HUES6 (cell line): Measurements from ENCODE around the gene TAMALIN.
"Not testable (repeated sequence)": the region's sequence is repeated elsewhere in the genome, so short reads cannot be mapped to it uniquely, and the experiment has no call there.

ENCODE experiments used
- H3K27ac ChIP-seq: 2 replicates; pipeline ENCODE4 v1.7.0; 2013; ENCODE audit warnings: low read depth, mild to moderate bottlenecking, low read length, inconsistent platforms
- H3K27me3 ChIP-seq: 2 replicates; pipeline ENCODE4 v1.6.1; 2013; ENCODE audit warnings: low read length; ENCODE audit not compliant: control insufficient read depth, insufficient read depth
- H3K36me3 ChIP-seq: 2 replicates; pipeline ENCODE4 v1.6.1; 2013; ENCODE audit warnings: low read length; ENCODE audit not compliant: control insufficient read depth, insufficient read depth
- H3K4me1 ChIP-seq: 2 replicates; pipeline ENCODE4 v1.6.1; 2013; ENCODE audit warnings: low read length; ENCODE audit not compliant: control insufficient read depth, insufficient read depth
- H3K4me3 ChIP-seq: 2 replicates; pipeline ENCODE4 v1.5.1; 2013; ENCODE audit warnings: low read depth, low read length
- H3K9ac ChIP-seq: one replicate; pipeline ENCODE4 v1.6.1; 2013; ENCODE audit warnings: mild to moderate bottlenecking, low read length
- H3K9me3 ChIP-seq: 2 replicates; pipeline ENCODE4 v1.6.1; 2013; ENCODE audit warnings: low read depth, low read length; ENCODE audit not compliant: control insufficient read depth, insufficient read depth

The TAMALIN gene

DNA sequence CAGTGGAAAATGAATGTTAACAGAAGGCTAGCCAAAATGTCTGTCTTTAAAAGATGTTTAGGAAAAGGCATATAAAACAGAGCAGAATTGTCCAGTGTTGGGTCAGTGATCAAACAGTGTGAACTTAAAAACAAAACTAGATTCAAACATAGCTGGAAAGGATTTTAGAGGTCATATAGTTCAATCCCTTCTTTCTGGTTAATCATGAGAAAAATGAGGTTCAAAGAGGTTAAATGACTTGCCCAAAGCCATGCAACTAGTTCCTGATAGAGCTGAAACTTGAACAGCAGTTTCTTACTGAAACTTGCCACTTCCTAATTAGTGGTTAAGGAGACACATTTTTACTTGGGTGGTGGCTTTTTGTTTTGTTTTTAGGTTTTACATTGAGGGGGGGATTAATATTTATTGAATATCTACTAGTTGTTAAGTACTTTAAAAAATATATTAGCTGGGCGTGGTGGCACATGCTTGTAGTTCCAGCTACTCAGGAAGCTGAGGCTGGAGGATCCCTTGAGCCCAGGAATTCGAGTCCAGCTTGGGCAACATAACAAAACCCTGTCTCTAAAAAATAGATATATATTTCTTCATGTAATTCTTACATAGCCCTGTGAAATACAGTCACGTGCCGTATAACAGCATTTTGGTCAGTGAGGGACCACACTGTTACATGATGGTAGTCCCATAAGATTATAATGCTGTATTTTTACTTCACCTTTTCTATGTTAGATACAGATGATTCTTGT, 34.9 kb upstream of the TAMALIN start:
- Histone ChIP-seq H3K9ac (no peak overlapping the region), H3K4me3 (no peak overlapping the region)

GRCh38 chr12:51972422-51972812, 34.3 kb upstream of the TAMALIN start:
- no peaks in the 10 kb centered on the region for H3K27me3 ChIP-seq
- peaks cover 35% of the 10 kb centered on the region for H3K4me1 ChIP-seq
- no peak overlapping the region for H3K9ac ChIP-seq
- H3K4me3 ChIP-seq: no peak overlapping the region
- H3K27ac ChIP-seq: no peak overlapping the region
- H3K36me3 ChIP-seq: peaks cover 20% of the 10 kb centered on the region
- H3K9me3 ChIP-seq: no peaks in the 10 kb centered on the region

More for the DNA sequence above, 34.9 kb upstream of the TAMALIN start:
- peaks cover 18% of the 10 kb centered on the region for H3K36me3 ChIP-seq
- H3K27me3 ChIP-seq: no peaks in the 10 kb centered on the region
- no peaks in the 10 kb centered on the region for H3K9me3 ChIP-seq
- peaks cover 35% of the 10 kb centered on the region for H3K4me1 ChIP-seq
- H3K27ac ChIP-seq: no peak overlapping the region

- Histone ChIP-seq H3K36me3 (peaks cover 22% of the 10 kb centered on the region), H3K9ac (no peak overlapping the region), H3K9me3 (no peaks in the 10 kb centered on the region), H3K27ac (no peak overlapping the region), H3K27me3 (no peaks in the 10 kb centered on the region), H3K4me1 (peaks cover 35% of the 10 kb centered on the region), H3K4me3 (no peak overlapping the region)
These were observed 33.9 kb upstream of the TAMALIN start for GRCh38 chr12:51972849-51973273.

DNA sequence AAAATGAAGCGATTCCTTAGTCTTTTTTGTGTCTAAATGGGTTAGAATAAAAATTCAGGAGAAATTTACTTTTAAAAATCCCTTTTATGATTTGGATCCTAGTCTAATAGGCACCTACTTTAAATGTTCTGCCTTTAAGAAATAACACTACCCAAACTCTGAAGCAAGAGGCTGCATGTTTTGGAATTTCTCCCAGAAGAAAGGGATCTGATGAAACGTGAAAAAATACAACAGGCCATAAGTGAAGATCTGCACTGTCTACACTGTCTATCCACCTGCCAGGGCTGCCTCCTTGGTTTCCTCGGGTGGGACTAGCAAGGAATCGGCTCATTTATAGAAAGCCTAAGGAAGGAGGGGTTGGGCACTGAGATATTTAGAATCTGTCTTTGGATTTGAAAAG, 33.2 kb upstream of the TAMALIN start:
- Histone ChIP-seq H3K27ac (no peak overlapping the region), H3K9ac (no peak overlapping the region)

DNA sequence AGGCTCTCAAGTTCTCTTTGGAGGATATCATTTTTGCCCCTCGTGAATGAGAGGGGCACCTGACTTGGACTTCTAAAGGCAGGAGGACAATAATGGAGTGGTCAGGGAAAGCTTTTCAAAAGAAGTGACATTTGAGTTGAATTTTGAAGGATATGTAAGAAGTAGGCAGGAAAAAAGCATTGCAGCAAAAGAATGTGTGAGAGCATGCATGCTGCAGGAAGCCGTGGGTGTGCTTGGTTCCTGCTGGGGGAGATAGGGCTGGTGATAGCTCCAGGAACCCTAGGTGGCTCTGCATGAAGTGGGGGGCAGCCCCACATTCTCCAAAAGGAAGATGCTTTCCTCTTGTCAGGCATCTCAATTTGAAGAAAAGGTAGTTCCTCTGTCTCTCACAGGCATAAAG, 32.1 kb upstream of the TAMALIN start:
- H3K4me1 ChIP-seq: peaks cover 35% of the 10 kb centered on the region
- H3K9ac ChIP-seq: no peak overlapping the region
- H3K36me3 ChIP-seq: peaks cover 25% of the 10 kb centered on the region
- no peaks in the 10 kb centered on the region for H3K27me3 ChIP-seq
- H3K27ac ChIP-seq: no peak overlapping the region
- no peaks in the 10 kb centered on the region for H3K9me3 ChIP-seq
- H3K4me3 ChIP-seq: no peak overlapping the region

More for the DNA sequence above, 33.2 kb upstream of the TAMALIN start:
- H3K9me3 ChIP-seq: no peaks in the 10 kb centered on the region
- no peaks in the 10 kb centered on the region for H3K27me3 ChIP-seq
- H3K36me3 ChIP-seq: peaks cover 25% of the 10 kb centered on the region
- no peak overlapping the region for H3K4me3 ChIP-seq
- H3K4me1 ChIP-seq: peaks cover 35% of the 10 kb centered on the region

DNA sequence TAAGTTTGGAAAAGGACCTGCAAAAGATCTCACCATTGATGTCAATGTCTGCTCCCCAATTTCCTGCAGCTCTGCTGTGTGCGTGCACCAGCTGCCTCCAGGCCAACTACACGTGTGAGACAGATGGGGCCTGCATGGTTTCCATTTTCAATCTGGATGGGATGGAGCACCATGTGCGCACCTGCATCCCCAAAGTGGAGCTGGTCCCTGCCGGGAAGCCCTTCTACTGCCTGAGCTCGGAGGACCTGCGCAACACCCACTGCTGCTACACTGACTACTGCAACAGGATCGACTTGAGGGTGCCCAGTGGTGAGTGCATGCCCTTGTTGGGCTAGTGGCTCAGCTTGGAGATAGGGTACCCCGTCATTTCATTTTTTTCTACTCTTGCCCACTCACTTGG, 31.6 kb upstream of the TAMALIN start:
- peaks cover 35% of the 10 kb centered on the region for H3K4me1 ChIP-seq
- H3K9ac ChIP-seq: no peak overlapping the region
- no peak overlapping the region for H3K27ac ChIP-seq
- H3K9me3 ChIP-seq: no peaks in the 10 kb centered on the region
- H3K36me3 ChIP-seq: peaks cover 25% of the 10 kb centered on the region
- H3K27me3 ChIP-seq: no peaks in the 10 kb centered on the region
- no peak overlapping the region for H3K4me3 ChIP-seq

- Histone ChIP-seq H3K27ac (no peak overlapping the region), H3K4me1 (peaks cover 24% of the 10 kb centered on the region; the same call in 1 of the 2 replicates), H3K9ac (no peak overlapping the region), H3K36me3 (peaks cover 36% of the 10 kb centered on the region), H3K27me3 (no peaks in the 10 kb centered on the region), H3K4me3 (no peak overlapping the region), H3K9me3 (no peaks in the 10 kb centered on the region)
These were observed 30.2 kb upstream of the TAMALIN start for GRCh38 chr12:51976376-51977160.

GRCh38 chr12:51977320-51977753, 29.4 kb upstream of the TAMALIN start:
- Histone ChIP-seq H3K27ac (no peak overlapping the region), H3K27me3 (no peaks in the 10 kb centered on the region), H3K4me3 (no peak overlapping the region), H3K9ac (no peak overlapping the region), H3K9me3 (no peaks in the 10 kb centered on the region), H3K36me3 (peaks cover 42% of the 10 kb centered on the region), H3K4me1 (peaks cover 23% of the 10 kb centered on the region; the same call in 1 of the 2 replicates)

GRCh38 chr12:51979306-51979705, 27.4 kb upstream of the TAMALIN start:
- H3K9ac ChIP-seq, H3K4me3 ChIP-seq, H3K27ac ChIP-seq, H3K4me1 ChIP-seq, H3K9me3 ChIP-seq, H3K27me3 ChIP-seq: not testable (repeated sequence)
- H3K36me3 ChIP-seq: peaks cover 60% of the 10 kb centered on the region

GRCh38 chr12:51980051-51980808, 26.5 kb upstream of the TAMALIN start:
- no peaks in the 10 kb centered on the region for H3K27me3 ChIP-seq
- H3K9ac ChIP-seq: no peak overlapping the region
- no peak overlapping the region for H3K27ac ChIP-seq
- peaks cover 68% of the 10 kb centered on the region for H3K36me3 ChIP-seq
- no peaks in the 10 kb centered on the region; the same call in 1 of the 2 replicates for H3K4me1 ChIP-seq
- no peaks in the 10 kb centered on the region for H3K9me3 ChIP-seq
- H3K4me3 ChIP-seq: no peak overlapping the region

- H3K4me3 ChIP-seq: no peak overlapping the region
- no peaks in the 10 kb centered on the region; the same call in 1 of the 2 replicates for H3K4me1 ChIP-seq
- no peak overlapping the region for H3K27ac ChIP-seq
- no peaks in the 10 kb centered on the region for H3K27me3 ChIP-seq
- H3K9ac ChIP-seq: no peak overlapping the region
- peaks cover 68% of the 10 kb centered on the region for H3K36me3 ChIP-seq
- no peaks in the 10 kb centered on the region for H3K9me3 ChIP-seq
These were observed 26.0 kb upstream of the TAMALIN start for GRCh38 chr12:51980809-51981127.
